ENCODE results near the gene TRAK1. TPM values are rescaled to one million over a fixed set of nuclear protein-coding genes. Genes with fewer than 3 reads are reported as not detected.

Gene TRAK1
- total RNA-seq, 4 donors from 2014 or later, result 37.4 to 89.5 (median 53.0) TPM

- no peak for ATAC-seq
- H3K4me1 ChIP-seq, result peaks cover 0 to 4% (median 0%) of the 10 kb centered on the region in 3 donors
- H3K27me3 ChIP-seq, result peaks cover 6% of the 10 kb centered on the region
- no peak overlapping the region for H3K4me3 ChIP-seq
- H3K27ac ChIP-seq, result no peak overlapping the region
- TF ChIP-seq EP300 (IDR thresholded peaks at IDR 0.05) (no peak), POLR2A (IDR thresholded peaks at IDR 0.05) (no peak), POLR2AphosphoS5 (IDR thresholded peaks at IDR 0.05) (no peak), CTCF (IDR thresholded peaks at IDR 0.05) (no peak)
- H3K9me3 ChIP-seq, result no peaks in the 10 kb centered on the region
- no peaks in the 10 kb centered on the region for H3K36me3 ChIP-seq
- whole genome bisulfite sequencing, 2 donors (ENCODE audit: low coverage in 1 of 2), result 33 to 54% methylated on average over 1 of the region's 1 CpG
These were observed 154.9 kb downstream of the TRAK1 start for GRCh38 chr3:42246091-42246490.

- TF ChIP-seq EP300 (IDR thresholded peaks at IDR 0.05) (no peak), POLR2A (IDR thresholded peaks at IDR 0.05) (no peak), POLR2AphosphoS5 (IDR thresholded peaks at IDR 0.05) (no peak), CTCF (IDR thresholded peaks at IDR 0.05) (peak; percentile 58 to 79 (median 63))
- Histone ChIP-seq H3K9me3 (no peaks in the 10 kb centered on the region), H3K4me3 (no peak overlapping the region), H3K27ac (no peak overlapping the region), H3K27me3 (peaks cover 6% of the 10 kb centered on the region), H3K4me1 (peaks cover 0 to 4% (median 0%) of the 10 kb centered on the region in 3 donors), H3K36me3 (no peaks in the 10 kb centered on the region)
- 1 to 8% methylated on average over 8 of the region's 9 CpGs for WGBS, 2 donors (ENCODE audit: low coverage in 1 of 2)
- ATAC-seq, result peak; percentile 25
These were observed 156.4 kb downstream of the TRAK1 start for GRCh38 chr3:42247576-42248027.

- Histone ChIP-seq H3K4me3 (no peak overlapping the region), H3K27ac (no peak overlapping the region), H3K4me1 (peaks cover 0 to 4% (median 0%) of the 10 kb centered on the region in 3 donors), H3K27me3 (peaks cover 11% of the 10 kb centered on the region), H3K36me3 (no peaks in the 10 kb centered on the region), H3K9me3 (no peaks in the 10 kb centered on the region)
- TF ChIP-seq EP300 (IDR thresholded peaks at IDR 0.05) (no peak), POLR2A (IDR thresholded peaks at IDR 0.05) (no peak), CTCF (IDR thresholded peaks at IDR 0.05) (no peak), POLR2AphosphoS5 (IDR thresholded peaks at IDR 0.05) (no peak)
- ATAC-seq, result no peak
- 86 to 100% methylated on average over 1 of the region's 1 CpG for WGBS, 2 donors (ENCODE audit: low coverage in 1 of 2)
These were observed 159.6 kb downstream of the TRAK1 start for GRCh38 chr3:42250761-42251160.

- Histone ChIP-seq H3K4me3 (no peak overlapping the region), H3K9me3 (no peaks in the 10 kb centered on the region), H3K4me1 (no peaks in the 10 kb centered on the region), H3K36me3 (no peaks in the 10 kb centered on the region), H3K27me3 (peaks cover 39% of the 10 kb centered on the region), H3K27ac (no peak overlapping the region)
- no peak for ATAC-seq
- 36 to 42% methylated on average over 2 to 3 of the region's 3 CpGs for WGBS, 2 donors (ENCODE audit: low coverage in 1 of 2)
- TF ChIP-seq CTCF (IDR thresholded peaks at IDR 0.05) (no peak), POLR2A (IDR thresholded peaks at IDR 0.05) (no peak)
These were observed 163.4 kb downstream of the TRAK1 start for GRCh38 chr3:42254566-42254965.

- WGBS, 2 donors (ENCODE audit: low coverage in 1 of 2), result 67 to 100% methylated on average over 1 of the region's 1 CpG
- no peak for ATAC-seq
These were observed 165.1 kb downstream of the TRAK1 start for GRCh38 chr3:42256135-42256819.

More at GRCh38 chr3:42256135-42256819, 165.1 kb downstream of the TRAK1 start:
- Histone ChIP-seq H3K36me3 (no peaks in the 10 kb centered on the region), H3K9me3 (no peaks in the 10 kb centered on the region), H3K27ac (no peak overlapping the region), H3K27me3 (peaks cover 56% of the 10 kb centered on the region), H3K4me1 (no peaks in the 10 kb centered on the region), H3K4me3 (no peak overlapping the region)
- TF ChIP-seq EP300 (IDR thresholded peaks at IDR 0.05) (no peak), CTCF (IDR thresholded peaks at IDR 0.05) (no peak), POLR2AphosphoS5 (IDR thresholded peaks at IDR 0.05) (no peak), POLR2A (IDR thresholded peaks at IDR 0.05) (no peak)
